D721Med (cell line): ENCODE data around the gene FHIP2A.

Experiments used
- DNase-seq: peaks from one replicate; pipeline ENCODE4 v3.0.0; 2011; ENCODE audit warnings: low spot score; ENCODE audit not compliant: insufficient read length
- FAIRE-seq: peaks from 2 replicates; lab custom pipeline; 2011; peaks lifted over from hg19 to GRCh38; lab: Jason Lieb, UNC
- CTCF ChIP-seq: IDR thresholded peaks from 2 replicates; pipeline ENCODE4 v1.5.1; 2012; ENCODE audit warnings: mild to moderate bottlenecking, control low read depth; ENCODE audit not compliant: insufficient read depth; ENCODE audit errors: missing control alignments

The FHIP2A gene

GRCh38 chr10:114815791-114816190, 5.8 kb upstream of the FHIP2A start:
- TF ChIP-seq CTCF = no peak
- FAIRE-seq = no peak

DNA sequence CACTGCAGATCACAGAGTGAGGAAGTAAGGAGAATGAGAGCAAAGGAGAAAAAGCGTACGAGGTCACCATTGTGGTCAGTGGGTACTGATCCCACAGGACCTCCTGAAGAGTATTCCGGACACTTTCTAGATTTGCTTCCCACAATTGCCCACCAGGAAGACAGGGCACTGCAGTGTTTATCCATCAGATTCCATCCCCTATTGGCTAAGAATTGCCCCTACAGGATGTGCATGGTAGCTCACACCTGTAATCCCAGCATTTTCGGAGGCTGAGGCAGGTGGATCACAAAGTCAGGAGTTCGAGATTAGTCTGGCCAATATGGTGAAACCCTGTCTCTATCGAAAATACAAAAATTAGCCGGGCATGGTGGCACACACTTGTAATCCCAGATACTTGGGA, 5.3 kb upstream of the FHIP2A start:
- no peak for DNase-seq
- no peak for FAIRE-seq
- TF ChIP-seq CTCF = no peak

More at GRCh38 chr10:114815791-114816190, 5.8 kb upstream of the FHIP2A start:
- no peak for DNase-seq

- no peak for DNase-seq
- no peak for FAIRE-seq
- TF ChIP-seq CTCF = no peak
These were observed 2.3 kb upstream of the FHIP2A start for GRCh38 chr10:114819322-114819721.

GRCh38 chr10:114821915-114822443, 399 bp downstream of the FHIP2A start:
- no peak for TF ChIP-seq CTCF
- no peak for DNase-seq
- FAIRE-seq = no peak

DNA sequence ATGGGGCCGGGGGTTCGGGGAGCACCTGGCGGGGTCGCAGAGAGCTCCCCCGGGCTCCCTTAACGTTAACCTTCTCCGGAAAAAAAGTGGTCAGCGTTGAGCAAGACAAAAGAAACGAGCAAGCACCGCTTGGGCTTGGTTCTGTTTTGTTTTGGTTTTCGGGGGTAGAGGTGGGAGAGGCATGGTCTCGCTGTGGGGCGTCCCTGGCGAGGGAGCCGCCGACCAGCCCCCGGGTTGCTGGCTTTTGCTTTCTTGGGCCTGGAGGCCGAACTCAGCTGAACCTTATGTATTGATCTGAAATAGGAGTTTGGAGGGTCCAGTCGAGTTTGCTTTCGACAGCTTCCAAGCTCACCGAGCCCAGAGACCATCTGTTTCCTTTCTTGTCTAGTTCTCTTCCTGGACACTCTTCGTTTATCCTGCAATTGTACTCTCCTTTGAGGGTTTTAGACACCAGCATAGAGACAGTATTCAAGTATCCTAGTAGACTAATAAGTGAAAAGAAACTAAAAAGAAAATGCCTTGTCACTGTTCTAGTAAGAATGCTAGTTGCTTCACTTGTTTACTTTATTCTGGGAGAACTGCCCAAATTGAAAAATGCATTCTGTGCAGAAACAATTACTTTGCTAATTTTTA, 980 bp downstream of the FHIP2A start:
- no peak for TF ChIP-seq CTCF
- no peak for FAIRE-seq
- DNase-seq = no peak

GRCh38 chr10:114823077-114823463, 1.5 kb downstream of the FHIP2A start:
- FAIRE-seq (no peak), DNase-seq (no peak)
- TF ChIP-seq CTCF = no peak

GRCh38 chr10:114824391-114824790, 2.8 kb downstream of the FHIP2A start:
- DNase-seq = no peak
- FAIRE-seq = no peak
- no peak for TF ChIP-seq CTCF
